ENCODE measurements around the gene CHRD.
A peak's percentile ranks its signal among the peaks of the same experiment; 100 is the strongest.

Gene CHRD

DNA sequence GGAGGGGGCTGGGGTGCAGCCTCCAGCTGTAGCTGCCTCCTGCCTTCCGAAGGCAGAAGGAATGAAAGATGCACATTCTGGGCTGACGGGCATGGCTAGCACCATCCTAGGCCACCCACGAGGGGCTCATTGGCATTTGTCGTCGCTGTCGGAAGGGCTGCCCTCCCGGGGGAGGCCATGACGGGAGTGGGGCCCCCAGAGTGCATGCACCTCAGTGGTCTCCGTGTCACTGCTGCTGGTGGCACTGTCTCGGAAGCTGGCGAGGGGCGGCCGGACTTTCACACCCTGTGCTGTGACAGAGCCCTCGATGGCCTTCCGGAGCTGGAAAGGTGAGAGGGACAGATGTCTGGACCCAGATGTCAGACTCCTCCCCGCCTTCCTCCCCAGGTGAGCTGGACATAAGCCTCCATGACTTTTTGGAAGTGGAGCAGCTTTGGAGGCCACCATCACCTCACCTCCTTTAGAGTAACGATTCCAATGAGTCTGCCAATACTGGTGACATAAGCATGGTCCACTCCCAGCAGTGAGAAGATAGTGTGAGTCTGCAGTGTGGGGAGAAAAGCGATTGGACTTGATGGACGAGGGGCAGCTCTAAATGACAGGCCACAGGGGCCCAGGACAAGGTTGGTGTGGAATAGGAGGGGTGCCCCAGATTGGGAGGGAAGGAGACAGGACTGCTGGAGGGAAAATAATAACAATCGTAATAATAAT is 33.2 kb upstream of the CHRD start:
- no peak for DNase-seq (ENCODE audit: low spot score)

DNA sequence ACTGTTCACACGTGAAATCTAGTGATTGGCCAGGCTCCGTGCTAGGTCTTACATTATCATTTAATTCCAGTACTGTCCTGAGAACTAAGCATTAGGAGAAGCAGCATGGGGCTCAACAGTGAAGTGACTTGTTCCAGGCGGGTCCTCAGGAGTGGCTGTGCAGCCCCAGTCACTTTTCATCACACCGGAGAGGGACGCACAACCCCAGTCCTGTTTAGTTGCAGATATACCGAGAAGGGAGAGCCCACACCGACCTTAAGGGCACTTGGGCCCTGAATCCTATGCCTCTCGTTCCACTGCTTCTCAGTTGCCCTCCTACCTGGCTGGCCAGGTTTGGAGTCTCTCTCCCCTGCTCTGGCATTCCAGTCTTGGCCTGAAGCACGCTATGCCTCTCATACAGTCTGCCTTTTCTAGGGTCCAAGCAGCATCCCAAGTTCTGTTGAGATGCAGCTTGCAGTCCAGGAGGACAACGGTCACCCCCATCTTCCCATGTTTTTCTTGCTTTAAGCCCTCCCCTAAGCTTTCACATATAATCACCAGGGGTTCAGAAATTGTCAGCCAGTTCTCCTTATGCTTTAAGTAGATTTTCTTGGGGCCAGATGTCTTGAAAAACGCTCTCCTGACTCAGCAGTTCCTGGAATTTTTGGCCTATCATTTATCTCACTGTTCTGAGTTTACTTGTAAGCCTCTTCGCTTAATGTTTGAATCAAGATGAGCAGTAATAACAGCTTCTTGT is 32.4 kb upstream of the CHRD start:
- DNase-seq (ENCODE audit: low spot score), result no peak

DNA sequence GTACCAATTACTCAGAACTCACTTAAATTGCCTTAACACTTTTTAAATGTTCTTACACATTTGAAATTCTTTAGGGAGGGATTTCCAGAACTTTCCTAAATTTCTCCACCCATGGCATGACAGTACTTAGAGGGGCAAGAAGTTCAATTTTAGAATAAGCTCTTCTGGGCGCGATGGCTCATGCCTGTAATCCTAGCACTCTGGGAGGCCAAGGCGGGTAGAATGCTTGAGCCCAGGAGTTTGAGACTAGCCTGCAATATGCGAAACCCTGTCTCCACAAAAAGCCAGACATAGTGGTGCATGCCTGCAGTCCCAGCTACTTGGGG is 31.8 kb upstream of the CHRD start:
- DNase-seq (ENCODE audit: low spot score), result no peak

DNA sequence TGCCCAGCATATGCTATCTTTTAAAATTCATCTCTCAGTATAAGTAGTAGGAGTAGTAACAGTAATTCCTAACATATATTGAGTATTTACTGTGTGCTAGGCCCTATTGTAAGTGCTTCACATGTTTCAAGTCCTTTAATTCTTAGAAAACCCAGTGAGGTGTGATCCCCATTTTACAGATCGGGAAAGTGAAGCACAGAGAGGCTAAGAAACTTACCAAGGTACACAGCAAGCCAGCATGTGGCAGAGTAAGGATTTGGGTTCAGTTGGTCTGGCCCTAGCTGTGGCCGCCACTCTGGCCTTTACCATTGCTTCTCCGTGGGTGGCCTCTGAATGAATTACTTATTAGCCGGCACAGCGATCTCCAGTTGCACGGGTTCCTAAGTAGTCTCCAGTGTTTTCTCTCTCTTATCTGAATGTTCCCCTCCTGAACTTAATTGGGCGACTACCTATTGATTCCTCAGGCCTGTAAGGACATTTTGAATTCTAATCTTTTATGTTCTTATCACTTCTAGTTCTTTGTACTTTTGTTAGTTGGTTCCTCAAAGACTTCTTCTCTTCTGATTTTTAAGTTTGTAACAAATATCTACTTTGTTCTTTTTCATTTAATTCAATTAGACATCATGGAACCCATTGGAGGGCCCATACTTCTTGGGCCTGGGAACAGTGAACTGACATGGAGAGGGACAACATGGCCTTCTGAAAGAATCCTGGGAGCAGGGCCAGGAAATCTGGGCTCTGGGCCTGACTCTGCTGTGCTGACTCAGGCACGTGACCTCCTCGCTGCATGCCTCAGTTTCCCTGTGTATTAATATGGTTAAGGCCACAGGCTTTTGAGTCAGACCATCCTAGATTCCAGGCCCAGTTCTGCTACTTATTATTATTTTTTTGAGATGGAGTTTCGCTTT is 30.0 kb upstream of the CHRD start:
- no peak for DNase-seq (ENCODE audit: low spot score)

DNA sequence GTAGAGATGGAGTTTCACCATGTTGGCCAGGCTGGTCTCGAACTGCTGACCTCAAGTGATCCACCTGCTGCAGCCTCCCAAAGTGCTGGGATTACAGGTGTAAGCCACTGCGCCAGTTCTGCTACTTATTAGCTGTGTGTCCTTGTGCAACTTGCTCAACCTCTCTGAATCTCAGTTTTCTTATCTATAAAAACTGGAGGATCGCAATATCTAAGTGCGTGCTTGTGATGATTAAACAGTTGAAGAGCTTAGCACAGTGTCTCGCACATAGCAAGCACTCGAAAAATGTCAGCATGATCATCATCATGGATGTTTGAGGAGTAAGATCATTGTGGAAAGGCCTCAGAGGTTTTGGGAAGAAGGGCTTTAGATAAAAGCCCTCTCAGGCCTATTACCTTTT is 29.2 kb upstream of the CHRD start:
- no peak for DNase-seq (ENCODE audit: low spot score)

DNA sequence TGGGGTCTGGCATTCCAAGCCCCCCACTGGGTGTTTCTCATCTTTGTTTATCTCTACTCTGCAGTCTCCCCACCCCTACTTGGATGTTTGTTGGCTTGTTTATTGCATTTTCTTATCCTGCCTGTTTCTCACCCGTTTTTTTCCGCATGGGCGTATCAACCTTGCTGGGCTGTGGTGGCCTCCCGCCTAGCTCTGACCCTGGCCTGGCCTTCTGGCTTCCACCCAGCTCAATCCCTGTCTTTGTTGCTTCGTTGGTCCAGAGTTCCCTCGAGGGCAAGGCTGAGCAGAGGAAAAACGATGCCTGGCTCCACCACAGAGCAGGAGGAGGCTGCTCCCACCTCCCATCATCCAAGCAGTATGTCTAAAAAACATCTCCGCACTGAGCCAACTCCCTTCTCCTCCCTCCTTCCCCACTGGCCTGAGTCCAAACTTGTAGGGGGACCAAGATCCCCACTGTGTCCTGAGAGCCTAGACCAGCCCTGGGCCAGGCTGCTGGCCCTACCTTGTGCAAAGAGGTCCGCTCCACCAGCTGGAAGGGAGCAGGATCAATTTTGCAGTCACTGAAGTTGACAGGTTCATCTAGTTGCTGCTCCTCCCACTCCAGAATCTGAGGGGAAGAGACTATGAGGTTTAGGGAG is 28.2 kb upstream of the CHRD start:
- no peak for DNase-seq (ENCODE audit: low spot score)

DNA sequence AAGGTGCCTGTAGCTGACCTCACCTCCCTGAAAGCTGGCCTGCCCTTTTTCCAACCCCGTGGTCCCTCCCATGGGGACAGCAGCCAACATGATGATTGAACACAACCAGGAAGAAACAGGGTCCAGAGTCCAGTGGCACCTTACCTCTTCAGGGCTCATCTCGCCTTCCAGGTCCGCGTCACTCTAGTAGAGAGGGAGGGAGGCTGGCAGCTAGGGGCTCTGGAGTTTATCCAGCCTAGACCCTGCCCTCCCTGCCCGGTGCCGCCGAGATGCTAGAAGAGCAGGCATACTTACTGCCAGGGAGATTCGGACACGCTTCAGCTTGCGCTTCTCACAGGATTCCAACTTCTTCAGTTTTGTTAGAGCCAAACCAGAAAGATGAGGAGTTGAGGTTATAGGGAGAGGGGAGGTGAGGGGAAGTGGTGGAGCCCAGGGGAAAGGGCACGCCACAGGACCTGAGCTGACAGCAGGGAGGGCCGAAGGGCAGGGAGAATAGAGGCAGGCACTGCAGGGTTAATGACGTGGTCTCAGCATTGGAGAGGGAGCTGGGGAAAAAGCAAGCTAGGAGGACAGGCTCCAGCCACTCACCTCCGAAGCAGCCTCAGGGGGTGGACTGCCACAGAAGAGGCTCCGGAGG is 27.6 kb upstream of the CHRD start:
- no peak for DNase-seq (ENCODE audit: low spot score)

DNA sequence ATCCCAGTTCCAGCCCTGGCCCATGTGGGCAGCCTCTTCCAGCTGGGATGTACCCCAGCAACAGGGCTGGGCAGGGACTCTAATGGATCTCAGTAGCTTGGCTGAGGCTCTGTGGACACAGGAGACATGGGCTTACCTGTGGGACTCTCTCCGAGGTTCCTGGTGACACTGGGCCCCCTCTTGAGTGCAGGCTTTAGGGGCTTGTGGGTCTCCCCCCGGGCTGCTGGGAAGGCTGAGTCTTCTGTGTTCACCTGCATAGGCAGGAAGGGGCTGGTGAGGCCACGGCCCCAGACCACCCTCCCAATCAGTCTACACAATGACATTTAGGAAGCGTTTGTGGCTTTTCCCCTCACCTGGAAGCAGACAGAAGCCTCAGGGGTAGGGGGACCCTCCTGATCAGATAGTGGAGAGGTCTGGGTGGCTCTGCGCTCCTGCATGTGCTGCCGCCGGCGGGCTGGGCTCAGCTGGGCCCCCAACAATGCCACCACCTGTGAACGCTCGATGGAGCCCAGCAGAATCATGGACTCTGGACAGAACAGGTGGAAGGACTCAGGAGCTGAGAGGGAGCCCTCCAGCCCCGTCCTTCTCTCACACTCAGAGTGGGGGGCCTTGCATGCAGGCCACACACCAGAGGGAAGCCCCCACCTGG is 26.8 kb upstream of the CHRD start:
- no peak for DNase-seq (ENCODE audit: low spot score)

DNA sequence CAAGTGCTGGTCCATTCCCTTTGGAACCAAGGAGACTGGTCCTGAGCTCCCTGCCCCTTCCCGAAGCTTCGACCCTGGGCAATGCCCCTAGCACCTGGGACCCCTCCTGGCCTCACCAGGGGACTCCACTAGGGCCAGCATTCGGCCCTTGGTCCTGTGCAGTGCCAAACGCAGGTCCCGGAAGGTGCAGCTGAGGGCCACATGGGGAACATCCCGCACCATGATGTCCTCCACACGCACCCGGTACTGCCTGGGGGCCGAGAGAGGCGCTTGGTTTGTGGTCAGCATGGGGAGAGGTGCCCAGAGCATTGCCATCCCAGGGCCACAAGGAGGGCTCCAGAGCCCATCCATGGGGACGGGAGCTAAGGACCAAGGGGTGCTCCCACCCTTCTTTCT is 26.3 kb upstream of the CHRD start:
- DNase-seq (ENCODE audit: low spot score), result no peak

DNA sequence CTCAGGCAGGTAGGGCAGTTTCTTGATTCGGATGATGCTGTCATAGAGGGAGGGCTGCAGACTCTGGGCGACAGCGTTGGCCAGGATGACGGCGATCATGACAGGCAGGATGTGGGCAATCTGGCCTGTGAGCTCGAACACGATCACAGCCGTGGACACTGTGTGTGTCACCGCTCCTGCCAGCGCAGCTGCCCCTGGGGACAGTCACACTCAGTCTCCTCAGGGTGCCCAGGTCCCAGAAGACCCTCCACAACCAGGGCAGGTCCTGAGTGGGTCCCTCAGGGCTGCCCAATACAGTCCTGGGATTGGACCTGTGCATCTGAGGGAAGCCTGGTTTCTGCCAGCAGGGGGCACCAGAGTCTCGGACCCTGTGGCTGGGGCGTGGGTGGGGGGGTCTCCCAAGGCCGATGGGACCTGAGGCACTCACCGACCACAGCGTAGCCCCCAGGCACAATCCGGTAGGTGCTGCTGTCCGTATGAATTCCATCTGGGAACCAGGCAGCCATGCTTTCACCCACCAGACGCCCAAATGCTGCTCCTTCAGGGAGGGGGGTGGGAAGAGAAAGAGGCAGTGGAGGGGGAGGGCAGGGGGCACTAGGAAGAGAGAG is 25.6 kb upstream of the CHRD start:
- peak; percentile 64 for DNase-seq (ENCODE audit: low spot score)

DNA sequence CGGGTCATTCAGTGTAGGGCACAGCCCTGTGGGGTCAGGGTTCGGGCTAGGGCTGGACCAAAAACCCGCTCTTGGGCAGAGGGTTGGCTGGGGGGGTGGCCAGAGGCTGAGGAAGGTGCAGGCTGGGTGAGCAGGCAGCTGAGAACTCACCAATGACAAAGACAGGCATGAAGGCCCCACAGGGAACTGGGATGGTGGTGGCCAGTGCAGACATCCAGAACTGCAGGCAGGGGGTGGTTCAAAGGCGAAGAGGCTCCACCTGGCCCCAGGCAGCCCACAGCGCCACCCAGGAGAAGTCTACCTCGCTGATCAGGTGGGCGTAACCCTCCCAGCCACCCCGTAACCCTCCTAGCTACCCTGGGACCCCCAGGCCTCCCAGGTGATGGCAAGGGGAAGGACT is 25.1 kb upstream of the CHRD start:
- DNase-seq (ENCODE audit: low spot score), result no peak

DNA sequence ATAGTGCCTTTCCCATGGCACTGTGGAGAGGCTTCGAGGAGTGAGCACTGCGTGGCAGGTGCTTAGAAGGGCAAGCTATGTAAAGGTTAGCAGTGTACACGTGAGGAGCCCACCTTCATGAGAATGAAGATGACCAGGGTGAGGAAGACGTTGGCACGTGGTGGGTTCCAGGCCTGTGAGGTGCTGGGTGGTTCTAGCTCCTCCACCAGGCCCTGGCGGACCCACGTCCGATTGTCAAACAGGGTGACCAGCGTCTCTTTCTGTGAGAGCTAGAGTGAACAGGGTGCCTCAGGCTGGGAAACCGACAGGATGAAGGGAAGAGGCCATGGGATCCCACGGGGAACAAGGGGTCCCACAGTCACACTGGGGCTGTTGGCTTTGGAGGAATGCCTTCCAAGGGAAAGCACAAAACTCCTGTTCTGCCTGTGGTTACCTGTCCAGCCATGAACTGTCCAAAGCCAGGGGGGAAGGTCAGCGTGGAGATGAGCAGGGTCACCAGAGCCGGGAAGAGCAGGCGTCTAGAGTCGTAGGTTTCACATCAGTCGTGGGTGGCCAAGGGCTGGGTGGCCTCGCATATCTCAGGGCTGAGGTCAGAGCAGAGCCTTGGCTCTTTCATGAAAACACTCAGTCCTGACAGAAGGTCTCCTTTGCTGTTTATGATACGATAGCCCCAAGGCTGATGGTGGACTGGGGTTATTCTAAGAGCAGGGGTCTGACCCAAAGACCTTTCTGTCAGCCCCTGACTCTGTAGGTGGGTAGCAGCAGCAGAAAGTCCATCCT is 24.4 kb upstream of the CHRD start:
- no peak for DNase-seq (ENCODE audit: low spot score)

DNA sequence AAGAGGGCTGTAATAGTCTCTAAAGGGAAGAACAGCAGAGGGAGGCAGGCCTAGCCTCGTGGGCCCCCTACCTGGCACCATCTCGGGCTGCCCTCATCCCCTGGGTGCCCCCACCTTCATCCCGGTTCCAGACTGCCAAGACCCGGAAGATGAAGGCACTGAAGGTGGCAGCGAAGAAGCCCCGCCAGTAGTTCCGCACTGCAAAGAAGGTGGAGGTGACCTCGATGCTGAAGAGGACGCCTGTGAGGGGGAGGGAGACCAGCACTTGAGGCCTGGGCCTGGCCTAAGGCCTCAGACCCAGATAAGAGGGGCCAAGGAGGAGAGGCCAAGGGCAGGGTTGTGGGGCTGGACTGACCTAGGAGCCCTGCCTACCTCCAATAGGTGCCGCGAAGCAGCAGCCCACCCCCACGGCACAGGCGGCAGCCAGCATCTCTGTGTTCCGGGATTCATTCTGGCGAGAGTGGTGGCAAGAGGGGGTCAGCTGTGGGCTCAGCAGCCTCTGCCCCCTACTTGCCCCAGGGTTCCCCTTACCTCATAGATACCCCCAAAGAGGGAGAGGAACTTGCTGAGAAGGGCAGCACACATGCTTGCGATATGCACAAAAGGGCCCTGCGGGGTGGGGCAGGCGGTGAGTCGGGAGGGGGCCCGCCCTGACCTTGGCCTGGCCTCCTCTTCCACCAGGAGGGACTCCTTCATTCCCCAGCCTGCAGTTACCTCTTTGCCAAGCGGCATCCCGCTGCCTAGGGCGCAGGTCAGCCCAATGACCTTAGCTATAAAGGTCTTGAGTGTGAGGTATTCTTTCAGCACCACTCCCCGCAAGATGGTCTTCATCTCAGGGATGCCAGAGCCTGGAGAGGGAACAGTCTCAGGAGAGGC is 22.4 kb upstream of the CHRD start:
- no peak for DNase-seq (ENCODE audit: low spot score)

DNA sequence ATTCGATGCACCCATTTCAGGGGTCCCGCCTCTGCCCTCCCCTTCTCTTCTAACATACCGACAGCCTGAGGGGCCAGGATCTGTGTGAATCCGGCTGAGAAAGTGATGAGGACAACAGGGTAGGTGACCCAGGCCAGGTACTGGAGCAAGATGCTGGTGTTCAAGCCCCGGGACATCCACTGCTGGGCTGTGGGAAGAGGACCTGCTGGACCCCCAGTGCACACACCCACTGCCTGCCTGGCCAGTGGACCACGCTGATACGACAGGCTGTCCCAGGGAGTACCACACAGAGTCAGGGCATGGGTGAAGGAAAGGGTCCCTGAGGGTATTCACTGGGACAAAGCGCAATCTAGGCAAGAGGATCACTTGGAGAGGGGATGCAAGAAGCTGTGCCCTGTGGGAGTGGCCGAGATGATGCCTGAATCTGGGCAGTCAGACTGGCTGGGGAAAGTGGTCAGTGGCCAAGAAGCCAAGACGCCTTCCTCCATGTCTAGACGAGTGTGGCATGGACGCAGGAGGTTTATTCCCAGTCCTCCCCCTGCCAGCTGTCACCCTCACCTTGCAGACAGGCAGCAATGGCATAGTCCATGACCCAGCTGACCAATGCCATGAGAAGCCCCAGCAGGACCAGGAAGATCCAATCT is 21.6 kb upstream of the CHRD start:
- DNase-seq (ENCODE audit: low spot score), result no peak

DNA sequence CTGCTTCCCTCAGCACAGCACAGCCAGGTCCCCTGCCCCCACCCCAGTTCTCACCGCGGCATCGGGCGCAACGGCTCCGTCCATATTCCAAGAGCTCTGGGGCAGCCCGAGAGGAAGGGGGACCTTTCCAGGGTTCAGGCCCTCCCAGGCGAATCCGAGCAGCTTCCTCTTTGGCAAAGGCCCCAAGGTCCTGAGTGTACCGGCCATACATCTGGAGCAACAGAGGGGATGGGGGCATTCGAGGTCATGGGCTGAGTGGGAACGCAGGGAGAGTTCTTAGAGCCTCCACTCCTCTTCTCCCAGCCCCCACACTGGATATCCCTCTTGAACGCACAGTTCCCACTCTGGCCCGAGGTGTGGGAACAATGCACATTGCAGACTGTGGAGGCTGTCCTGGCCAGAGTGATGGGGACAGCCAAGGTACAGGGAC is 20.9 kb upstream of the CHRD start:
- DNase-seq (ENCODE audit: low spot score), result no peak

DNA sequence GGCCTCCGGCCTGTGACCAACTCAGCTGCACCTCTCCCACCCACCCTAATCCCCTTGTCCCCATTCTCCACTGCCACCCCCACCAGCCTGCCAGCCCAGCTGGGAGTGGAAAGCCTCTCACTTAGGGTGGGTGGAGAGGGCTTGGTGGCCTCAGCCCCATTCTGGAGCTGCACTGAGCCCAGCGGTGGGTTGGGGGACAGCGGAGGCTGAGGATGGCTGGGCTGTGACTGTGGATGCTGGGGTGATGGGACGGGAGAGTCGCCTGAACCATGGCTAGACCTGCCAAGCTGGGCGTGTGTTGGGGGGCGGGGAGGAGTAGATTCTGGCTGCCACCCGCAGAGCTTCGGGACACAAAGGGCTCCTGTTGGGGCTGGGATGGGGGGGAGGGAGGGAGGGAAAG is 20.2 kb upstream of the CHRD start:
- no peak for DNase-seq (ENCODE audit: low spot score)

DNA sequence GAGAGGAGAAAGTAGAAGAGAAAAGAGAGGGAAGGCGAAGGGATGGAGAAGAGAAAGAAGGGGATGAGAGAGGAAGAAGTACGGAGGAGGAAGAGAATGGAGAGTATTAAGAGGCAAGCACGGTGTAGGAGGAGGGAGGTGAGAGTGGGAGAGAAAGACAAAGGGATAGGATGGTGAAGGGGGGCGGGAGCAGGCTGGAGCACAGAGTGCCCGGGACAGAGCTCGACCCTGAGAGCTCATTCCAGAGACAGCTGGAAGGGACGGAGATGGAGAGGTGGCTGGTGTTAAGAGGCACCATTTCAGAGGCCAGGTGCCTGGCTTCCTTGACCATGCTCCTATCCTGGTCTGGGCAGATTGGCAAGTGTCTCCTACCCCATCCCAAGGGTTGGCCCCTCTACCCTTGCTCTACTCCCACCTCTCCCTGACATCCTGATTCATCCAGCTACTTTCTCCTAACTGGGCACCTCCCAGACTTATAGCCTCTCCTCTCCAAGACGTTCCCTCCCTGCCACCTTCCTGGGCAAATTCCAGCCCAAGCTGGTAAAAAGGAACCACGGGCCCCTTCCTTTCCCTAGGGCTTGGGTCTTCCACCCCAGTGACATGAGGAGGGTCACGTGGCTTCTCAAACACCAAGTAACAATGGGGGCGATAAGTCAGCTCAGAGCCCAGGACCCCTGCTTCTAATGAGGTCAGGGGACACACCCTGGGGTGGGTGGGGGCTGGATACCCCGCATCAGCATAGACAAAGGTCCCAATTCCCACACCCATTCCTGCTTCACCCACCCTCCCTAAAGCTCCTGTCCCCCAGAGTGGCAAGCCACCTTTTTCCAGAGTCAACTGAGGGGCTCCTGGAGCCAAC is 19.6 kb upstream of the CHRD start:
- no peak for DNase-seq (ENCODE audit: low spot score)
